Stimulated activated CD4-positive, alpha-beta T cell treated with anti-CD3 and anti-CD28 coated beads, Interleukin-2, amount 100 ng/mL, for 4 hours (primary cell): ENCODE data around the gene MT1M.

Experiments used
- DNase-seq: peaks from one replicate; pipeline ENCODE4 v3.0.0-alpha.2; 2020; ENCODE audit warnings: low read depth

MT1M gene

GRCh38 chr16:56628486-56629350 lies 3.7 kb upstream of the MT1M start:
- DNase-seq: no peak

- no peak for DNase-seq
Measured at GRCh38 chr16:56629531-56629930, 2.9 kb upstream of the MT1M start.

- no peak for DNase-seq
Measured at GRCh38 chr16:56630134-56630533, 2.3 kb upstream of the MT1M start.

- no peak for DNase-seq
Measured at GRCh38 chr16:56631197-56631596, 1.3 kb upstream of the MT1M start.

GRCh38 chr16:56631832-56632155 lies 665 bp upstream of the MT1M start:
- no peak for DNase-seq

GRCh38 chr16:56632848-56633365 lies 448 bp downstream of the MT1M start:
- no peak for DNase-seq

- no peak for DNase-seq
Measured at GRCh38 chr16:56633535-56633934, 1.1 kb downstream of the MT1M start.

- no peak for DNase-seq
Measured at GRCh38 chr16:56634715-56635440, 2.4 kb downstream of the MT1M start.

- no peak for DNase-seq
Measured at GRCh38 chr16:56635441-56635967, 3.0 kb downstream of the MT1M start.

GRCh38 chr16:56636616-56637413 lies 4.4 kb downstream of the MT1M start:
- DNase-seq: no peak

- DNase-seq: no peak
Measured at GRCh38 chr16:56637814-56638750, 5.6 kb downstream of the MT1M start, which contains the start of gene MT1A. MT1A (plus strand) TSS chr16:56638666; CDS start chr16:56638739, 73 bp downstream.

GRCh38 chr16:56639045-56639444 lies 6.6 kb downstream of the MT1M start:
- DNase-seq: no peak

GRCh38 chr16:56640076-56640475 lies 7.6 kb downstream of the MT1M start:
- no peak for DNase-seq

- no peak for DNase-seq
Measured at GRCh38 chr16:56641166-56641565, 8.7 kb downstream of the MT1M start.

- peak; percentile 50 for DNase-seq
Measured at GRCh38 chr16:56643080-56643778, 10.8 kb downstream of the MT1M start.

GRCh38 chr16:56643833-56644232 lies 11.4 kb downstream of the MT1M start:
- no peak for DNase-seq

GRCh38 chr16:56645311-56645710 lies 12.9 kb downstream of the MT1M start:
- no peak for DNase-seq

- no peak for DNase-seq
Measured at GRCh38 chr16:56645838-56646237, 13.4 kb downstream of the MT1M start.

- no peak for DNase-seq
Measured at GRCh38 chr16:56647641-56648431, 15.4 kb downstream of the MT1M start.
